ENCODE measurements around the gene CDH24. TPM values are rescaled to one million over a fixed set of nuclear protein-coding genes. Genes with fewer than 3 reads are reported as not detected.
A peak's percentile ranks its signal among the peaks of the same experiment; 100 is the strongest.

The CDH24 gene
- total and polyA plus RNA-seq, 2 of the 13 experiments (the other 11 are each of a cell fraction or from before 2014, with no cell fraction given) = 0.69 to 0.99 TPM

GRCh38 chr14:23060536-23061260 is 3.4 kb upstream of the CDH24 start:
- DNase-seq (ENCODE audit: low spot score) (no peak), FAIRE-seq (no peak), ATAC-seq (no peak)
- TF ChIP-seq E2F2 (CRISPR knock-in tag; IDR thresholded peaks at IDR 0.05; ENCODE audit: borderline replicate concordance) = 0 out of 2 replicates have a peak, but pooled peaks have one; percentile 30
- no peak for TF ChIP-seq CBX2 (IDR thresholded peaks at IDR 0.05; ENCODE audit: low read depth, low read length)
- TF ChIP-seq CBX2 (CRISPR knock-in tag; IDR thresholded peaks at IDR 0.05; ENCODE audit: low read depth) = no peak
- peak; percentile 62; the same call in 1 of the 2 replicates for TF ChIP-seq ZNF563 (CRISPR knock-in tag; IDR thresholded peaks at IDR 0.05)
- peak; percentile 97 for TF ChIP-seq RBM22 (optimal IDR thresholded peaks at IDR 0.05; ENCODE audit: low read length)
- TF ChIP-seq CC2D1A (CRISPR knock-in tag; IDR thresholded peaks at IDR 0.05) = no peak
- TF ChIP-seq POLR2G (IDR thresholded peaks at IDR 0.05; ENCODE audit: low read depth, low read length) = 0 out of 2 replicates have a peak, but pooled peaks have one; percentile 27
- 0 out of 2 replicates have a peak, but pooled peaks have one; percentile 8 for TF ChIP-seq ZBTB38 (CRISPR knock-in tag; IDR thresholded peaks at IDR 0.05)
- 0 out of 2 replicates have a peak, but pooled peaks have one; percentile 34 for TF ChIP-seq NFKB2 (CRISPR knock-in tag; IDR thresholded peaks at IDR 0.05; ENCODE audit: borderline replicate concordance)
- TF ChIP-seq ZBTB7B (CRISPR knock-in tag; IDR thresholded peaks at IDR 0.05) = no peak
- TF ChIP-seq RBFOX2 (IDR thresholded peaks at IDR 0.05; ENCODE audit: low read depth, low read length) = 0 out of 2 replicates have a peak, but pooled peaks have one; percentile 15
- TF ChIP-seq DZIP1 (CRISPR knock-in tag; IDR thresholded peaks at IDR 0.05) = peak; percentile 27; the same call in 1 of the 2 replicates
- TF ChIP-seq ZNF709 (CRISPR knock-in tag; IDR thresholded peaks at IDR 0.05) = 0 out of 2 replicates have a peak, but pooled peaks have one; percentile 43
- 0 out of 2 replicates have a peak, but pooled peaks have one; percentile 42 for TF ChIP-seq ZNF10 (CRISPR knock-in tag; IDR thresholded peaks at IDR 0.05; ENCODE audit: borderline replicate concordance, low read depth)
- H3K4me2 ChIP-seq (ENCODE audit: low read depth, low read length) = no peak overlapping the region
- ChIA-PET POLR2A (interaction anchor here (2.3 to 6.2 kb wide), 7 partner anchors 8 to 84 kb away, joined by 17 to 70 read pairs (median 42); partner anchors contain the start of genes ACIN1, AJUBA and C14orf119), CTCF (ENCODE audit: low intra/inter-chr PET ratio, low total read pairs) (interaction anchor here (1.3 kb wide), 1 partner anchor 9 kb away, joined by 3 read pairs; no protein-coding TSS in a partner anchor)
- H4K20me1 ChIP-seq (ENCODE audit: insufficient read depth, low read length) = peaks cover 13% of the 10 kb centered on the region; the same call in 1 of the 2 replicates
- H3K36me3 ChIP-seq (replicated peaks in 1 of 2; ENCODE audit: control insufficient read depth in 1 of 2, insufficient read depth in 2 of 2, low read length in 2 of 2) = peaks cover 51 to 63% of the 10 kb centered on the region in 2 experiments
- peaks cover 0 to 6% of the 10 kb centered on the region in 2 experiments; a peak in 1 of 5 replicates for H3K27me3 ChIP-seq (ENCODE audit: control insufficient read depth in 1 of 2, insufficient read depth in 2 of 2, low read length in 2 of 2)
- WGBS (ENCODE audit: low lambda C conversion rate) = 97% methylated on average over 17 of the region's 17 CpGs
- no TSS peak for BruUV-seq (replicated peaks)
- H3K27ac ChIP-seq (ENCODE audit: extremely low read length, insufficient read depth, low read length) = no peak overlapping the region
- intact Hi-C loops (cut with micrococcal nuclease; ENCODE audit: unreplicated experiment) = no loop called here
- H3K9ac ChIP-seq (ENCODE audit: insufficient read depth, low read depth, low read length) = no peak overlapping the region
- H3K9me3 ChIP-seq (ENCODE audit: low read length) = no peaks in the 10 kb centered on the region
- H2AFZ ChIP-seq (ENCODE audit: low read length) = no peak overlapping the region
- no peak overlapping the region for H3K4me3 ChIP-seq (replicated peaks in 1 of 3; ENCODE audit: insufficient read depth in 1 of 3, low read depth in 2 of 3, low read length in 3 of 3)
- H3K4me1 ChIP-seq (ENCODE audit: insufficient read depth, low read length) = peaks cover 25% of the 10 kb centered on the region
- H3K79me2 ChIP-seq (ENCODE audit: insufficient read depth, low read length) = no peaks in the 10 kb centered on the region
- in situ Hi-C loops (cut with HindIII; ENCODE audit: extremely low pct_ligation_motif_present, low pct_unique_long_range_greater_than_20kb) = no loop called here
